Natural killer cell treated with Interleukin-12 subunit alpha and Interleukin-12 subunit beta and Interleukin-15 and Interleukin-18, amount 100 ng/mL, for 72 hours (primary cell): ENCODE data around the gene SATB1. TPM values are rescaled to one million over a fixed set of nuclear protein-coding genes. Genes with fewer than 3 reads are reported as not detected.

Experiments
- ATAC-seq, 2 donors: fragments of 150-1000 bp; cut with Tn5 transposase in 1 of 2; sonication (Bioruptor Pico), chemical (Tn5 transposase) in 1 of 2; 2 replicates each; pipeline ENCODE4 v1.10.0; 2021
- DNase-seq: peaks from one replicate; pipeline ENCODE4 v3.0.0; 2022; ENCODE audit warnings: low spot score
- H3K27ac Mint-ChIP-seq, 2 donors: 1 replicate in 1 of 2; 2 replicates in 1 of 2; pipeline ENCODE4 v1.8.0; 2022; ENCODE audit warnings: mixed read lengths in 2 of 2, mild to moderate bottlenecking in 1 of 2, moderate library complexity in 1 of 2
- H3K27me3 Mint-ChIP-seq, 2 donors: 1 replicate in 1 of 2; 2 replicates in 1 of 2; pipeline ENCODE4 v1.8.0; 2022; ENCODE audit warnings: mixed read lengths in 2 of 2
- H3K36me3 Mint-ChIP-seq: one replicate; pipeline ENCODE4 v1.8.0; 2022; ENCODE audit warnings: mixed read lengths
- H3K4me1 Mint-ChIP-seq, 2 donors: 1 replicate in 1 of 2; 2 replicates in 1 of 2; pipeline ENCODE4 v1.8.0; 2022; ENCODE audit warnings: low read depth in 2 of 2, mixed read lengths in 2 of 2, mild to moderate bottlenecking in 1 of 2
- H3K4me3 Mint-ChIP-seq: one replicate; pipeline ENCODE4 v1.8.0; 2022; ENCODE audit warnings: mixed read lengths
- H3K9me3 Mint-ChIP-seq: 2 replicates; pipeline ENCODE4 v1.8.0; 2022; ENCODE audit warnings: mixed read lengths
- total RNA-seq, 2 donors: library from RNA; stranded (reverse); gene quantifications; one replicate each; pipeline ENCODE4 v1.2.3, GENCODE V29; 2022

Gene SATB1
- total RNA-seq, 2 donors from 2014 or later = 401 to 512 TPM

GRCh38 chr3:18442756-18443664 lies 17.9 kb upstream of the SATB1 start:
- DNase-seq (no peak), ATAC-seq (no peak)
- Mint-ChIP-seq H3K36me3 (peaks cover 39% of the 10 kb centered on the region), H3K27me3 (no peaks in the 10 kb centered on the region), H3K4me1 (peaks cover 37 to 70% of the 10 kb centered on the region in 2 donors), H3K9me3 (no peaks in the 10 kb centered on the region), H3K27ac (peak overlapping the region; percentile 94 to 96), H3K4me3 (peak overlapping the region; percentile 93)

GRCh38 chr3:18441551-18441950 lies 16.4 kb upstream of the SATB1 start:
- H3K9me3 Mint-ChIP-seq = no peaks in the 10 kb centered on the region
- no peaks in the 10 kb centered on the region for H3K27me3 Mint-ChIP-seq
- H3K36me3 Mint-ChIP-seq = peaks cover 34% of the 10 kb centered on the region
- H3K4me1 Mint-ChIP-seq = peaks cover 31 to 62% of the 10 kb centered on the region in 2 donors
- peak overlapping the region; percentile 56 to 80 for H3K27ac Mint-ChIP-seq
- H3K4me3 Mint-ChIP-seq = peak overlapping the region; percentile 95
- DNase-seq (no peak), ATAC-seq (no peak)

- no peaks in the 10 kb centered on the region for H3K9me3 Mint-ChIP-seq
- H3K36me3 Mint-ChIP-seq = peaks cover 28% of the 10 kb centered on the region
- peak overlapping the region; percentile 95 for H3K4me3 Mint-ChIP-seq
- DNase-seq (no peak), ATAC-seq (no peak)
- H3K27me3 Mint-ChIP-seq = no peaks in the 10 kb centered on the region
- H3K27ac Mint-ChIP-seq = peak overlapping the region; percentile 56 to 80
- H3K4me1 Mint-ChIP-seq = peaks cover 34 to 58% of the 10 kb centered on the region in 2 donors
Observed at GRCh38 chr3:18440066-18440722, 15.1 kb upstream of the SATB1 start.

- Mint-ChIP-seq H3K4me1 (peaks cover 38 to 64% of the 10 kb centered on the region in 2 donors), H3K4me3 (peak overlapping the region; percentile 95), H3K9me3 (no peaks in the 10 kb centered on the region), H3K27me3 (no peaks in the 10 kb centered on the region), H3K27ac (peak overlapping the region; percentile 56 to 80), H3K36me3 (peaks cover 28% of the 10 kb centered on the region)
- DNase-seq = no peak
- no peak for ATAC-seq
Observed at GRCh38 chr3:18439281-18439680, 14.1 kb upstream of the SATB1 start.

- H3K4me3 Mint-ChIP-seq = peak overlapping the region; percentile 95
- H3K27me3 Mint-ChIP-seq = no peaks in the 10 kb centered on the region
- H3K36me3 Mint-ChIP-seq = peaks cover 28% of the 10 kb centered on the region
- H3K9me3 Mint-ChIP-seq = no peaks in the 10 kb centered on the region
- DNase-seq = no peak
- H3K27ac Mint-ChIP-seq = peak overlapping the region; percentile 56 to 80
- peaks cover 38 to 64% of the 10 kb centered on the region in 2 donors for H3K4me1 Mint-ChIP-seq
- ATAC-seq = peak; percentile 60 to 78
Observed at GRCh38 chr3:18438586-18438985, 13.4 kb upstream of the SATB1 start.

- H3K27me3 Mint-ChIP-seq = no peaks in the 10 kb centered on the region
- H3K36me3 Mint-ChIP-seq = peaks cover 39% of the 10 kb centered on the region
- peak overlapping the region; percentile 38 to 74 for H3K27ac Mint-ChIP-seq
- H3K4me3 Mint-ChIP-seq = peak overlapping the region; percentile 67
- DNase-seq (no peak), ATAC-seq (no peak)
- no peaks in the 10 kb centered on the region for H3K9me3 Mint-ChIP-seq
- H3K4me1 Mint-ChIP-seq = peaks cover 54 to 71% of the 10 kb centered on the region in 2 donors
Observed at GRCh38 chr3:18436213-18436612, 11.1 kb upstream of the SATB1 start.

GRCh38 chr3:18434711-18435110 lies 9.6 kb upstream of the SATB1 start:
- H3K36me3 Mint-ChIP-seq = peaks cover 38% of the 10 kb centered on the region
- H3K27me3 Mint-ChIP-seq = no peaks in the 10 kb centered on the region
- H3K4me3 Mint-ChIP-seq = peak overlapping the region; percentile 67
- no peak for ATAC-seq
- H3K4me1 Mint-ChIP-seq = peaks cover 52 to 68% of the 10 kb centered on the region in 2 donors
- H3K27ac Mint-ChIP-seq = peak overlapping the region in 1 of 2 donors; percentile 54
- H3K9me3 Mint-ChIP-seq = no peaks in the 10 kb centered on the region
- no peak for DNase-seq

GRCh38 chr3:18432752-18433151 lies 7.6 kb upstream of the SATB1 start:
- no peaks in the 10 kb centered on the region for H3K27me3 Mint-ChIP-seq

GRCh38 chr3:18431266-18431665 lies 6.1 kb upstream of the SATB1 start:
- Mint-ChIP-seq H3K9me3 (no peaks in the 10 kb centered on the region), H3K27me3 (no peaks in the 10 kb centered on the region), H3K4me1 (peaks cover 59 to 72% of the 10 kb centered on the region in 2 donors), H3K4me3 (peak overlapping the region; percentile 70), H3K36me3 (peaks cover 26% of the 10 kb centered on the region), H3K27ac (peak overlapping the region; percentile 60 to 67)
- no peak for ATAC-seq
- no peak for DNase-seq

More at GRCh38 chr3:18432752-18433151, 7.6 kb upstream of the SATB1 start:
- H3K4me1 Mint-ChIP-seq = peaks cover 59 to 70% of the 10 kb centered on the region in 2 donors
- H3K9me3 Mint-ChIP-seq = no peaks in the 10 kb centered on the region
- ATAC-seq (no peak), DNase-seq (no peak)
- H3K27ac Mint-ChIP-seq = peak overlapping the region; percentile 60 to 67
- H3K4me3 Mint-ChIP-seq = peak overlapping the region; percentile 53
- peaks cover 31% of the 10 kb centered on the region for H3K36me3 Mint-ChIP-seq

- ATAC-seq (no peak), DNase-seq (no peak)
- H3K27ac Mint-ChIP-seq = peak overlapping the region; percentile 79 to 95
- no peaks in the 10 kb centered on the region for H3K9me3 Mint-ChIP-seq
- H3K4me1 Mint-ChIP-seq = peaks cover 57 to 67% of the 10 kb centered on the region in 2 donors
- H3K27me3 Mint-ChIP-seq = no peaks in the 10 kb centered on the region
- peaks cover 32% of the 10 kb centered on the region for H3K36me3 Mint-ChIP-seq
- H3K4me3 Mint-ChIP-seq = peak overlapping the region; percentile 60
Observed at GRCh38 chr3:18428991-18429745, 4.0 kb upstream of the SATB1 start.

GRCh38 chr3:18428036-18428435 lies 2.9 kb upstream of the SATB1 start:
- H3K36me3 Mint-ChIP-seq = peaks cover 44% of the 10 kb centered on the region
- no peak for DNase-seq
- H3K4me3 Mint-ChIP-seq = peak overlapping the region; percentile 36
- no peak for ATAC-seq
- H3K27me3 Mint-ChIP-seq = no peaks in the 10 kb centered on the region
- H3K9me3 Mint-ChIP-seq = no peaks in the 10 kb centered on the region
- H3K27ac Mint-ChIP-seq = peak overlapping the region; percentile 79 to 95
- peaks cover 68 to 78% of the 10 kb centered on the region in 2 donors for H3K4me1 Mint-ChIP-seq

GRCh38 chr3:18426597-18427193 lies 1.6 kb upstream of the SATB1 start:
- Mint-ChIP-seq H3K4me3 (peak overlapping the region; percentile 92), H3K9me3 (no peaks in the 10 kb centered on the region), H3K4me1 (peaks cover 60 to 74% of the 10 kb centered on the region in 2 donors), H3K27ac (peak overlapping the region; percentile 79 to 95), H3K27me3 (no peaks in the 10 kb centered on the region), H3K36me3 (peaks cover 34% of the 10 kb centered on the region)
- no peak for DNase-seq
- no peak for ATAC-seq

- peak overlapping the region; percentile 92 for H3K4me3 Mint-ChIP-seq
- no peaks in the 10 kb centered on the region for H3K27me3 Mint-ChIP-seq
- H3K36me3 Mint-ChIP-seq = peaks cover 33% of the 10 kb centered on the region
Observed at GRCh38 chr3:18425641-18426257, 610 bp upstream of the SATB1 start.

More at GRCh38 chr3:18425641-18426257, 610 bp upstream of the SATB1 start:
- Mint-ChIP-seq H3K4me1 (peaks cover 58 to 74% of the 10 kb centered on the region in 2 donors), H3K27ac (peak overlapping the region; percentile 79 to 95), H3K9me3 (no peaks in the 10 kb centered on the region)
- ATAC-seq = peak; percentile 63 to 78
- peak; percentile 81 for DNase-seq
